ENCODE measurements around the gene LHB. TPM values are rescaled to one million over a fixed set of nuclear protein-coding genes. Genes with fewer than 3 reads are reported as not detected.

Gene LHB
- total RNA-seq, 1 experiment from 2014 or later, result not detected

- WGBS (ENCODE audit: extremely low coverage, insufficient read length, low lambda C conversion rate), result no CpG with 5 or more reads among the region's 9 CpGs
- H3K4me3 Mint-ChIP-seq, result no peak overlapping the region
- no peaks in the 10 kb centered on the region for H3K9me3 Mint-ChIP-seq
These were observed 28.0 kb downstream of the LHB start for GRCh38 chr19:48988860-48989259.

More at GRCh38 chr19:48988860-48989259, 28.0 kb downstream of the LHB start:
- H3K27ac Mint-ChIP-seq, result peak overlapping the region in 1 of 3 experiments; percentile 13; a peak in 2 of 7 replicates
- no peaks in the 10 kb centered on the region for H3K27me3 Mint-ChIP-seq (ENCODE audit: low read depth)
- no peak for DNase-seq
- Histone ChIP-seq H2BK20ac (ENCODE audit: low read depth, low read length, poor library complexity, severe bottlenecking) (no peak overlapping the region), H3K23ac (ENCODE audit: insufficient read length, low read depth, low read length) (no peak overlapping the region), H4K5ac (ENCODE audit: insufficient read length, low read depth, low read length) (no peak overlapping the region), H3K4me2 (ENCODE audit: insufficient read depth, insufficient read length, low read length) (no peak overlapping the region), H3K23me2 (ENCODE audit: insufficient read length, low read depth, low read length, poor library complexity, severe bottlenecking) (peaks cover 8% of the 10 kb centered on the region), H3K27me3 (ENCODE audit: insufficient read depth, low read length) (no peaks in the 10 kb centered on the region), H4K91ac (ENCODE audit: insufficient read length, low read depth, low read length) (no peak overlapping the region), H2BK12ac (ENCODE audit: insufficient read length, low read depth, low read length) (no peak overlapping the region), H3K27ac (ENCODE audit: insufficient read length, low read depth, low read length) (no peak overlapping the region), H2BK5ac (ENCODE audit: insufficient read length, low read length) (no peak overlapping the region), H3K79me2 (ENCODE audit: insufficient read depth, low read length) (no peaks in the 10 kb centered on the region; the same call in 1 of the 2 replicates), H2BK120ac (ENCODE audit: low read depth, low read length, poor library complexity, severe bottlenecking) (no peak overlapping the region), H4K20me1 (ENCODE audit: control insufficient read depth, insufficient read depth, insufficient read length) (no peaks in the 10 kb centered on the region), H3K79me1 (ENCODE audit: insufficient read depth, low read depth, low read length, poor library complexity, severe bottlenecking) (no peaks in the 10 kb centered on the region), H2AK5ac (ENCODE audit: insufficient read length, low read length) (no peak overlapping the region), H3K14ac (ENCODE audit: insufficient read depth, low read length) (no peak overlapping the region), H3K18ac (ENCODE audit: insufficient read length, low read depth, low read length) (no peak overlapping the region), H3K4ac (ENCODE audit: low read depth, low read length) (no peak overlapping the region), H4K8ac (replicated peaks; ENCODE audit: insufficient read length, low read depth, low read length) (no peak overlapping the region), H3K4me1 (ENCODE audit: insufficient read depth, low read length) (no peaks in the 10 kb centered on the region; the same call in 1 of the 2 replicates), H3K56ac (ENCODE audit: insufficient read length, low read depth, low read length) (no peak overlapping the region), H2AFZ (ENCODE audit: low read length) (no peak overlapping the region), H3K9ac (ENCODE audit: extremely low read depth, insufficient read length, low read length) (no peak overlapping the region), H2BK15ac (ENCODE audit: low read depth, low read length) (no peak overlapping the region), H3K9me3 (ENCODE audit: control insufficient read depth, low read depth, low read length) (no peaks in the 10 kb centered on the region), H3T11ph (ENCODE audit: low read length) (no peak overlapping the region)
- peaks cover 20 to 55% (median 51%) of the 10 kb centered on the region in 3 experiments for H3K36me3 Mint-ChIP-seq (ENCODE audit: insufficient read depth in 1 of 3, low read depth in 3 of 3)
- TF ChIP-seq CTCF (conservative IDR thresholded peaks at IDR 0.05), result no peak
- H3K4me1 Mint-ChIP-seq, result peaks cover 20 to 24% of the 10 kb centered on the region in 2 experiments
